Colonic mucosa (tissue), 4 donors: Measurements from ENCODE around the gene TOMM40. TPM values are rescaled to one million over a fixed set of nuclear protein-coding genes. Genes with fewer than 3 reads are reported as not detected.

ENCODE experiments used
- DNase-seq: peaks from one replicate; pipeline ENCODE4 v3.0.0-alpha.2; 2020
- H3K27ac ChIP-seq: fragments of 200-600 bp; one replicate; pipeline ENCODE4 v1.8.0; 2021
- H3K27me3 ChIP-seq: fragments of 200-600 bp; one replicate; pipeline ENCODE4 v1.8.0; 2021
- H3K36me3 ChIP-seq: fragments of 200-600 bp; one replicate; pipeline ENCODE4 v1.8.0; 2021
- H3K4me1 ChIP-seq: fragments of 200-600 bp; one replicate; pipeline ENCODE4 v1.8.0; 2021; ENCODE audit warnings: mild to moderate bottlenecking
- H3K4me3 ChIP-seq: fragments of 200-600 bp; one replicate; pipeline ENCODE4 v1.8.0; 2021
- H3K9ac ChIP-seq, 2 donors: one replicate each; pipeline ENCODE4 v1.7.0; 2013; ENCODE audit warnings: control low read depth in 2 of 2, low read depth in 2 of 2, low read length in 2 of 2
- H3K9me3 ChIP-seq: fragments of 200-600 bp; one replicate; pipeline ENCODE4 v1.8.0; 2021
- CTCF ChIP-seq: fragments of 200-600 bp; IDR thresholded peaks from one replicate; pipeline ENCODE4 v1.8.0; 2022; ENCODE audit warnings: antibody characterized with exemption, mild to moderate bottlenecking
- intact Hi-C: fragments of 100-400 bp; cut with DNase I; formaldehyde crosslinking; loops from one replicate; pipeline ENCODE4 v1.14.1; 2022
- total RNA-seq, 2 donors: library from RNA; stranded (reverse); fragmentation: NEBNext Ultra II Directional in 1 of 2; extraction: Animal tissue kit (Norgen Biotek cat#: 25700) in 1 of 2; gene quantifications; one replicate each; pipeline ENCODE4 v1.2.1, GENCODE V29; 2021
- donor health status: healthy.
- donor health status: DM: no; HTN: no; CAD: no.
- donor health status: DM: no; HTN: no; CAD: no.

TOMM40 gene
- total RNA-seq, 2 donors from 2014 or later, result 60.0 to 167 TPM

GRCh38 chr19:44889830-44890365 lies 1.2 kb upstream of the TOMM40 start:
- H3K4me1 ChIP-seq, result peaks cover 11% of the 10 kb centered on the region
- H3K4me3 ChIP-seq, result peak overlapping the region; percentile 33
- H3K9ac ChIP-seq, result peak overlapping the region; percentile 38 to 46
- intact Hi-C loops, result no loop called here
- H3K9me3 ChIP-seq, result no peaks in the 10 kb centered on the region
- H3K27ac ChIP-seq, result peak overlapping the region; percentile 80
- peaks cover 10% of the 10 kb centered on the region for H3K36me3 ChIP-seq
- TF ChIP-seq CTCF, result no peak
- DNase-seq, result no peak
- H3K27me3 ChIP-seq, result no peaks in the 10 kb centered on the region

GRCh38 chr19:44890366-44891015 lies 563 bp upstream of the TOMM40 start:
- TF ChIP-seq CTCF, result no peak
- no peaks in the 10 kb centered on the region for H3K9me3 ChIP-seq
- intact Hi-C loops, result no loop called here
- H3K4me1 ChIP-seq, result peaks cover 11% of the 10 kb centered on the region
- peak; percentile 100 for DNase-seq
- peak overlapping the region; percentile 33 for H3K4me3 ChIP-seq
- peaks cover 10% of the 10 kb centered on the region for H3K36me3 ChIP-seq
- no peaks in the 10 kb centered on the region for H3K27me3 ChIP-seq
- peak overlapping the region; percentile 38 to 46 for H3K9ac ChIP-seq
- H3K27ac ChIP-seq, result peak overlapping the region; percentile 80

- TF ChIP-seq CTCF, result no peak
- Histone ChIP-seq H3K27me3 (no peaks in the 10 kb centered on the region), H3K4me3 (no peak overlapping the region), H3K36me3 (peaks cover 10% of the 10 kb centered on the region), H3K9me3 (no peaks in the 10 kb centered on the region), H3K27ac (no peak overlapping the region), H3K9ac (no peak overlapping the region), H3K4me1 (peaks cover 11% of the 10 kb centered on the region)
- intact Hi-C loops, result no loop called here
- DNase-seq, result no peak
These were observed 1.9 kb downstream of the TOMM40 start for GRCh38 chr19:44892932-44893331.

GRCh38 chr19:44893332-44894051 lies 2.4 kb downstream of the TOMM40 start:
- intact Hi-C loops, result no loop called here
- no peak overlapping the region for H3K9ac ChIP-seq
- H3K4me3 ChIP-seq, result no peak overlapping the region
- H3K4me1 ChIP-seq, result peaks cover 11% of the 10 kb centered on the region
- H3K36me3 ChIP-seq, result peaks cover 10% of the 10 kb centered on the region
- DNase-seq, result no peak
- H3K27ac ChIP-seq, result no peak overlapping the region
- H3K9me3 ChIP-seq, result no peaks in the 10 kb centered on the region
- TF ChIP-seq CTCF, result no peak
- no peaks in the 10 kb centered on the region for H3K27me3 ChIP-seq

- H3K4me3 ChIP-seq, result no peak overlapping the region
- peaks cover 10% of the 10 kb centered on the region for H3K36me3 ChIP-seq
- intact Hi-C loops, result no loop called here
- H3K27me3 ChIP-seq, result no peaks in the 10 kb centered on the region
- H3K9me3 ChIP-seq, result no peaks in the 10 kb centered on the region
- no peak for DNase-seq
- peaks cover 11% of the 10 kb centered on the region for H3K4me1 ChIP-seq
- TF ChIP-seq CTCF, result no peak
- no peak overlapping the region for H3K27ac ChIP-seq
- no peak overlapping the region for H3K9ac ChIP-seq
These were observed 3.0 kb downstream of the TOMM40 start for GRCh38 chr19:44894052-44894400.
